Measurements from ENCODE around the gene CABLES1.

CABLES1 gene

DNA sequence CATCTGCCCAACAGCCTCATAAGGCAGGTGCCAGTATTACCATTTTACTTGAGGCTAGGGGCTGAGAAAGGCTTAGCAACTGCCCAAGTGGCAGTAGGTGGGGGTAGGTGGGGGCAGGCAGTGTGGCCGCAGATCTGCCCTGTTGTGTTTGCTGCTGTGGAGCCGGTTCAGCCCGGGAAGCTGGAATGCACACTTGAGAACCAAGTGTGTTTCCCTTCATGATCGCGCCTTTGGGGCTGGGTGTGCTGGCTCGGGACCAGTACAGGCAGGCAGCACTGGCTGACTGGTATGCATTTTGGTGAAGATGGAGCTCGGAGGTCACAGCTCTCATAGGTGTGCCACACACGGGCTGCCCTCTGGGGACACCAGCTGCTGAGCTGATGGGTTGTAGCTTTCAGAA lies 85.1 kb downstream of the CABLES1 start:
- Histone ChIP-seq H3K9me3 (ENCODE audit: low read length) (no peaks in the 10 kb centered on the region), H3K4me3 (ENCODE audit: low read depth in 1 of 2, low read length in 2 of 2) (no peak overlapping the region), H3K27me3 (ENCODE audit: control insufficient read depth in 1 of 2, insufficient read depth in 2 of 2, low read length in 2 of 2) (no peaks in the 10 kb centered on the region), H3K36me3 (ENCODE audit: insufficient read depth, low read length) (no peaks in the 10 kb centered on the region), H3K4me1 (ENCODE audit: insufficient read depth, low read length) (peaks cover 12% of the 10 kb centered on the region), H3K27ac (ENCODE audit: low read depth, low read length) (no peak overlapping the region), H3K9ac (ENCODE audit: low read length) (no peak overlapping the region)

DNA sequence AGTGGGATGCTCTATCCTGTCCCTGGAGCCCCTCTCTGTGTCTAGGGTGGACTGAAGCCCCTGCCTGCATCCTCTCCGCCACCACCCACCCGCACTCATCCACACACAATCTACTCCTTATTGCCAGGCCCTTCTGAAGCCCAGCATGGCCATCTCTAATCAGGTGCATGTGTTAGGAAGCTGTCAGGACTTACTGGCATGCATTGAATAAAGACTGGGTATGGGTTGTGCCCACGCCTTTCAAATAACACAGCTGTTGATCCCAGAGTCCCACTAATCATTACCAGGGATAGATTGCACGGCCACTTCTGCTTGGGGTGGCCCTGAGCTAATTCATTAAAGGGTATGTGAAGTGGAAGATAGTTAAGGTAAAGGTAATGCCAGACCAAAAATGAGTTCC lies 88.4 kb downstream of the CABLES1 start:
- Histone ChIP-seq H3K27ac (ENCODE audit: low read depth, low read length) (no peak overlapping the region), H3K36me3 (ENCODE audit: insufficient read depth, low read length) (no peaks in the 10 kb centered on the region), H3K4me3 (ENCODE audit: low read depth in 1 of 2, low read length in 2 of 2) (no peak overlapping the region), H3K9me3 (ENCODE audit: low read length) (no peaks in the 10 kb centered on the region), H3K27me3 (ENCODE audit: control insufficient read depth in 1 of 2, insufficient read depth in 2 of 2, low read length in 2 of 2) (no peaks in the 10 kb centered on the region), H3K4me1 (ENCODE audit: insufficient read depth, low read length) (peaks cover 44% of the 10 kb centered on the region), H3K9ac (ENCODE audit: low read length) (no peak overlapping the region)

GRCh38 chr18:23225503-23225902 lies 90.2 kb downstream of the CABLES1 start:
- H3K4me3 ChIP-seq (ENCODE audit: low read depth in 1 of 2, low read length in 2 of 2): no peak overlapping the region
- H3K27me3 ChIP-seq (ENCODE audit: control insufficient read depth in 1 of 2, insufficient read depth in 2 of 2, low read length in 2 of 2): no peaks in the 10 kb centered on the region
- H3K36me3 ChIP-seq (ENCODE audit: insufficient read depth, low read length): no peaks in the 10 kb centered on the region
- no peak overlapping the region for H3K9ac ChIP-seq (ENCODE audit: low read length)
- H3K9me3 ChIP-seq (ENCODE audit: low read length): no peaks in the 10 kb centered on the region
- peaks cover 49% of the 10 kb centered on the region for H3K4me1 ChIP-seq (ENCODE audit: insufficient read depth, low read length)
- H3K27ac ChIP-seq (ENCODE audit: low read depth, low read length): no peak overlapping the region

GRCh38 chr18:23226391-23226790 lies 91.1 kb downstream of the CABLES1 start:
- no peak overlapping the region for H3K27ac ChIP-seq (ENCODE audit: low read depth, low read length)
- no peak overlapping the region for H3K4me3 ChIP-seq (ENCODE audit: low read depth in 1 of 2, low read length in 2 of 2)
- peaks cover 53% of the 10 kb centered on the region for H3K4me1 ChIP-seq (ENCODE audit: insufficient read depth, low read length)
- no peaks in the 10 kb centered on the region for H3K36me3 ChIP-seq (ENCODE audit: insufficient read depth, low read length)
- H3K9ac ChIP-seq (ENCODE audit: low read length): no peak overlapping the region
- H3K27me3 ChIP-seq (ENCODE audit: control insufficient read depth in 1 of 2, insufficient read depth in 2 of 2, low read length in 2 of 2): no peaks in the 10 kb centered on the region
- H3K9me3 ChIP-seq (ENCODE audit: low read length): no peaks in the 10 kb centered on the region

DNA sequence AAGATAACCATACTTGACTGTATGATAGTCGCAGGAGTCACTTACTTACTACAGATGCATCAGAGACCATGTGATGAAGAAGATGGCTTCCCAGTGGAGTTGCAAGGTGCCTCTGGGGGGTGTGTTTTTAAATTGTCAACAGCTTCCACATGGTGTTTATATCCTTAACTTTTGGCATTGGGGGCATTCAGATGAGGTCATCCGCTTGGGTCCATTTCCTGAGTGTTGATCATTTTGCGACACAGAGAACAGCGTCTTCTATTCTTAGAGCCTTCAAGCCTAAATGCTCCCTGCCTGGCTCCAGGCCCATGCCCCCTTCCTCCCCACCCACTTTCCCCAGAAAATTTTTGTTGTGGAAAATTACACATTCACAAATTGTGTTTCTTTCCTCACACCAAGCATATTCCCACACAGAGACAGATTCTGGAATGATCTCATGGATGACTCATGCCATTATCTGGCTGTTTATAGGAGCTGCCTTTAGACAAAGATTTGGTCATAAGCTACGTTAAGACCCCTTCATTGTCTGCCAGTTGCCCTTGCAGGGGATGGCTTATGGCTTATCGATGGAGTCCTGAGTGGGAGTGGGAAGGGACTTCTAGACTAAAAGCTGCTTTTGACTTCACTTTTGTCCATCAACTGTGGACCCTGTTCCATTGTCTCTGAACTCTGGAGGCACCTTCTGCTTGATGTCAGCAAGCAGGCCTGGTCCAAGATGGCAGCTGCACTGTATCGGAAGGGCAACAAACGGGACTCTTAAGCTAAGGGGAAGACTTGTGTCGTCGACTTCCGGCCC lies 91.8 kb downstream of the CABLES1 start:
- H3K27ac ChIP-seq (ENCODE audit: low read depth, low read length): peak overlapping the region; percentile 1
- peaks cover 53% of the 10 kb centered on the region for H3K4me1 ChIP-seq (ENCODE audit: insufficient read depth, low read length)
- no peak overlapping the region for H3K4me3 ChIP-seq (ENCODE audit: low read depth in 1 of 2, low read length in 2 of 2)
- no peaks in the 10 kb centered on the region for H3K36me3 ChIP-seq (ENCODE audit: insufficient read depth, low read length)
- no peaks in the 10 kb centered on the region for H3K9me3 ChIP-seq (ENCODE audit: low read length)
- H3K9ac ChIP-seq (ENCODE audit: low read length): no peak overlapping the region
- no peaks in the 10 kb centered on the region for H3K27me3 ChIP-seq (ENCODE audit: control insufficient read depth in 1 of 2, insufficient read depth in 2 of 2, low read length in 2 of 2)

DNA sequence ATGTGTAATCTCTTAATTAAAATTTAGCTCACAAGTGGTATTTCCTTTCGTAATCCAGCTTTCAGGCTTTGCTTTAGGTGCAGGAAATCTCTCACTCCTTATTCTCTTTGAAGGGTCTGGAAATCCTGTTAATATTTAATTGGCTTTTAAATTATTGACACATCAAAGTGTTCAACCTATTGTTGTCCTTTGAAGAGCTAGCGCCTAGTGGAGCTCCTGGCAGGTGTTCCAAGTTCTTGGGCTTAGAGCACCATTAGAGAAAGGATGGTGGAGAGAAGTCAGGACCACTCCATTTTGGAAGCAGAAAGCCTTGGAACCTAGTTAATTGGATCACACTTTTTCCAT lies 92.4 kb downstream of the CABLES1 start:
- H3K36me3 ChIP-seq (ENCODE audit: insufficient read depth, low read length): no peaks in the 10 kb centered on the region
- no peak overlapping the region for H3K27ac ChIP-seq (ENCODE audit: low read depth, low read length)
- no peaks in the 10 kb centered on the region for H3K27me3 ChIP-seq (ENCODE audit: control insufficient read depth in 1 of 2, insufficient read depth in 2 of 2, low read length in 2 of 2)
- no peaks in the 10 kb centered on the region for H3K9me3 ChIP-seq (ENCODE audit: low read length)
- peaks cover 53% of the 10 kb centered on the region for H3K4me1 ChIP-seq (ENCODE audit: insufficient read depth, low read length)
- no peak overlapping the region for H3K9ac ChIP-seq (ENCODE audit: low read length)
- no peak overlapping the region for H3K4me3 ChIP-seq (ENCODE audit: low read depth in 1 of 2, low read length in 2 of 2)

DNA sequence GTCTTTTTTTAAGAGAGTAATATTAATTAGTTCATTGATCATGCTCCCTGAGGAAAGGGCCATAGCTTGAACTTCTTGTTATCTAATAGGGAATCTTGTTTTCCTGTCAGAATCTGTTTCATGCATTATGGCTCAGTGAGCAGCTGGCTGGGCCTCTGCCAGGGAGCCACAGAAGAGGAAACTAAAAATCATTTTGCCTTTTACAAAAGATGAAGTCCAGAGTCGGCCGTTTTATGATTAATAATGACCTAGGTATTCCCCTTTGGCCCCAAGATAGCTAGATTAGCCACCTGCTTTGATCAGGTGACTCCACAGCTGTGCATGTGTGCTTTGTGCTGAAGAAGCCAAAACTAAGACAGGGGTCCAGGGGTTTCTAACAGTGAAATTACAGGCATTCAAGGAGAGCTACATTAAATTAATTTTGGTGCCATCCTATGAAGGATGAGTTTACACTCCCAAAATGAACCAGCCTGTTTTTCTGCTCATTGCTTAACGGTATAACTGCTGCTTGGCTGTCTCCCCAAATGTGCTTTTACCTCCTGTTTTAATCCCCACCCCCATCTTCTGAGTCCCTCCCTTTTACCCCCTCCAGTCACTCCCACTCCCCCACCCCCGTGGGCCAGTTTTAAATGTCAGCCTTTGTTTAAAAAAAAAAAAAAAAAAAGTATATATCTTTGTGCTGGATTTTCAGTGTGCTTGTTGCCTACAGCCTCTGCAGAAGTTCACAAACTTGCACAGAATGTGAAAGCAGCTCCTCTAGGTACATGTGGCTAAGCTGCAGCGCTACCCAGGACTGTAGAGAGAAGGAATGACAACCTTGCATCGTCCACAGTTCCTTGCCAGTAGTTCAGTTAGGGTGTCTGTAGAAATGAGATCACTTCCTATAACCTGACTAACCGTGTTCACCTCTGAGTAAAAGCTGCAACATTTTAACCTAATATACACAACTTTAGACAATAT lies 93.1 kb downstream of the CABLES1 start:
- no peaks in the 10 kb centered on the region for H3K27me3 ChIP-seq (ENCODE audit: control insufficient read depth in 1 of 2, insufficient read depth in 2 of 2, low read length in 2 of 2)
- no peaks in the 10 kb centered on the region for H3K9me3 ChIP-seq (ENCODE audit: low read length)
- H3K27ac ChIP-seq (ENCODE audit: low read depth, low read length): no peak overlapping the region
- H3K4me3 ChIP-seq (ENCODE audit: low read depth in 1 of 2, low read length in 2 of 2): no peak overlapping the region
- no peaks in the 10 kb centered on the region for H3K36me3 ChIP-seq (ENCODE audit: insufficient read depth, low read length)
- no peak overlapping the region for H3K9ac ChIP-seq (ENCODE audit: low read length)
- peaks cover 53% of the 10 kb centered on the region for H3K4me1 ChIP-seq (ENCODE audit: insufficient read depth, low read length)

- no peak overlapping the region for H3K4me3 ChIP-seq (ENCODE audit: low read depth in 1 of 2, low read length in 2 of 2)
- no peaks in the 10 kb centered on the region for H3K27me3 ChIP-seq (ENCODE audit: control insufficient read depth in 1 of 2, insufficient read depth in 2 of 2, low read length in 2 of 2)
- H3K9me3 ChIP-seq (ENCODE audit: low read length): no peaks in the 10 kb centered on the region
- H3K27ac ChIP-seq (ENCODE audit: low read depth, low read length): no peak overlapping the region
- no peak overlapping the region for H3K9ac ChIP-seq (ENCODE audit: low read length)
- no peaks in the 10 kb centered on the region for H3K36me3 ChIP-seq (ENCODE audit: insufficient read depth, low read length)
- peaks cover 48% of the 10 kb centered on the region for H3K4me1 ChIP-seq (ENCODE audit: insufficient read depth, low read length)
Measured at GRCh38 chr18:23229472-23229871, 94.2 kb downstream of the CABLES1 start.

DNA sequence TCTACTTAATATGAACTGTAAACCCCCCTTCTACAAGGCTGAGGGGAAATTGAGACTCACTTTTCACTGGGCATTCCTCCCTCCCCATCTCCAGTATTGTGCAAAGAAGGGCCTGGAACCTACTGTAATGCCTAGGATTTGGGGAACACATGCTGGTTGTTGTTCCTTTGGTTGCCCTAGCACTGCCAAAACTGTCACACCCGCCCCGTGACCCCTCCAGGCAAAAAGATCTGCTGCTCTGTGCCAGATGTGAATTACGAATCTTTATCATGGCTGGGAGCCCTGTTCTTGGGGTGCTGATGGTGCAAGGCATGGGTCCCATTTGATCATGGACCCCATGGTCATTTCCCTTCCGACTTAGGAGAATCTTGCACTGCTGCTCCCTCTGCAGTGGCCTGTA lies 95.4 kb downstream of the CABLES1 start:
- H3K27me3 ChIP-seq (ENCODE audit: control insufficient read depth in 1 of 2, insufficient read depth in 2 of 2, low read length in 2 of 2): no peaks in the 10 kb centered on the region
- peak overlapping the region; percentile 38 for H3K27ac ChIP-seq (ENCODE audit: low read depth, low read length)

DNA sequence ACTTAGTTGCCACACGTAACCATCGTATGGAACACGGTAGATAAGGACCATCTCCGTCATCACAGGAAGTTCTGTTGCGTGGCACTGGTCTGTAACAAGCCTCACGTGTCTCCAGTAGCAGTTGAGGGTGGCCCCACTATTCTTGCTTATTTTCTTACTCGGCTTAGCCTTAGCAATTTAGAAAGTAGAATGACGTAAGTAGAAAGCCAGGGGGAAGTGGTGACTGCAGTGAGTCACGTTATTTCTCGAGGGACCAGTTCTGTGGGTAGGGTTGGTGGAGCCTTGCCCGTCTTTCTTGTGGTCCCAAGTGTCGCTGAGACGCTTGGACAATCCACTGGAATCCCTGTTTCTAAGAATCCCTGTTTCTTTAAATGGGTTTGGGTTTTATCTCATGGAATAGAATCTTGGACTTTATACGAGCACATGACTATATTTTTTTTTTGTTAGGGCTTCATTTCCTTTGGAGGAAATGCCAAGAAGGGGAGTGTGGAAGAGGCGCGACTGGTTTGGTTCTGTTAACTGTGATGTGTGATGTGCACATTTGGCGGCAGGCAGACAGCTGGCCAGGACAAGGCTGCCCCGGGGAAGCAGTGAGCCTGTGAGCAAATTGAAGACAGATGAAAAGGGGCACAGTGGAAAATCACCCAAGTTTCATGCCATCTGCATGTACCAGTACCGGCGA lies 96.2 kb downstream of the CABLES1 start:
- no peak overlapping the region for H3K4me3 ChIP-seq (ENCODE audit: low read depth in 1 of 2, low read length in 2 of 2)
- no peaks in the 10 kb centered on the region for H3K36me3 ChIP-seq (ENCODE audit: insufficient read depth, low read length)
- no peaks in the 10 kb centered on the region for H3K27me3 ChIP-seq (ENCODE audit: control insufficient read depth in 1 of 2, insufficient read depth in 2 of 2, low read length in 2 of 2)
- no peak overlapping the region for H3K9ac ChIP-seq (ENCODE audit: low read length)
- no peaks in the 10 kb centered on the region for H3K9me3 ChIP-seq (ENCODE audit: low read length)
- peak overlapping the region; percentile 19 for H3K27ac ChIP-seq (ENCODE audit: low read depth, low read length)
- peaks cover 31% of the 10 kb centered on the region for H3K4me1 ChIP-seq (ENCODE audit: insufficient read depth, low read length)

More for the DNA sequence above, 95.4 kb downstream of the CABLES1 start:
- Histone ChIP-seq H3K4me1 (ENCODE audit: insufficient read depth, low read length) (peaks cover 38% of the 10 kb centered on the region), H3K36me3 (ENCODE audit: insufficient read depth, low read length) (no peaks in the 10 kb centered on the region), H3K4me3 (ENCODE audit: low read depth in 1 of 2, low read length in 2 of 2) (no peak overlapping the region), H3K9me3 (ENCODE audit: low read length) (no peaks in the 10 kb centered on the region), H3K9ac (ENCODE audit: low read length) (no peak overlapping the region)

GRCh38 chr18:23232331-23232730 lies 97.0 kb downstream of the CABLES1 start:
- Histone ChIP-seq H3K27me3 (ENCODE audit: control insufficient read depth in 1 of 2, insufficient read depth in 2 of 2, low read length in 2 of 2) (no peaks in the 10 kb centered on the region), H3K36me3 (ENCODE audit: insufficient read depth, low read length) (no peaks in the 10 kb centered on the region), H3K9ac (ENCODE audit: low read length) (no peak overlapping the region), H3K27ac (ENCODE audit: low read depth, low read length) (no peak overlapping the region), H3K4me3 (ENCODE audit: low read depth in 1 of 2, low read length in 2 of 2) (no peak overlapping the region), H3K9me3 (ENCODE audit: low read length) (no peaks in the 10 kb centered on the region), H3K4me1 (ENCODE audit: insufficient read depth, low read length) (peaks cover 26% of the 10 kb centered on the region)
